ENCODE results near the gene PRDM12. TPM values are rescaled to one million over a fixed set of nuclear protein-coding genes. Genes with fewer than 3 reads are reported as not detected.

Gene PRDM12
- total RNA-seq, 4 donors from 2014 or later = 0.21 TPM; not detected in 3

DNA sequence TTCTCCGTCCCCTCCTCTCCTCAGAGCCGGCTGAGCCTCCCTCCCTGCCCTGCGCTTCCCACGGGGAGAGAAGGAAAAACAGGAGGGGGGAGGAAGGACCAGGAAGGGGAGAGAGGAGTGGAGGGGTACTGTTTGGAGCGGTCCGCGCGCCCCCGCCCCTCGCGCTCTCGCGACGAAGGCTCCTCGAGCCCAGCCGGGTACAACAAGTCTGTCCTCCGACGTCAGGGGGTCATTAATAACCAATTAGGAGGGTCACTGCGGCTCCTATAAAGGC is 480 bp upstream of the PRDM12 start:
- H3K4me3 ChIP-seq (ENCODE audit: low read depth, poor library complexity, severe bottlenecking) = no peak overlapping the region
- TF ChIP-seq, protein P1, sequence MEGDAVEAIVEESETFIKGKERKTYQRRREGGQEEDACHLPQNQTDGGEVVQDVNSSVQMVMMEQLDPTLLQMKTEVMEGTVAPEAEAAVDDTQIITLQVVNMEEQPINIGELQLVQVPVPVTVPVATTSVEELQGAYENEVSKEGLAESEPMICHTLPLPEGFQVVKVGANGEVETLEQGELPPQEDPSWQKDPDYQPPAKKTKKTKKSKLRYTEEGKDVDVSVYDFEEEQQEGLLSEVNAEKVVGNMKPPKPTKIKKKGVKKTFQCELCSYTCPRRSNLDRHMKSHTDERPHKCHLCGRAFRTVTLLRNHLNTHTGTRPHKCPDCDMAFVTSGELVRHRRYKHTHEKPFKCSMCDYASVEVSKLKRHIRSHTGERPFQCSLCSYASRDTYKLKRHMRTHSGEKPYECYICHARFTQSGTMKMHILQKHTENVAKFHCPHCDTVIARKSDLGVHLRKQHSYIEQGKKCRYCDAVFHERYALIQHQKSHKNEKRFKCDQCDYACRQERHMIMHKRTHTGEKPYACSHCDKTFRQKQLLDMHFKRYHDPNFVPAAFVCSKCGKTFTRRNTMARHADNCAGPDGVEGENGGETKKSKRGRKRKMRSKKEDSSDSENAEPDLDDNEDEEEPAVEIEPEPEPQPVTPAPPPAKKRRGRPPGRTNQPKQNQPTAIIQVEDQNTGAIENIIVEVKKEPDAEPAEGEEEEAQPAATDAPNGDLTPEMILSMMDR (IDR thresholded peaks at IDR 0.05) = no peak
- no peak for TF ChIP-seq POLR2A (IDR thresholded peaks at IDR 0.05)
- intact Hi-C loops (cut with DNase I; ENCODE audit: low total_unique reads) = no loop called here
- no peak for DNase-seq (ENCODE audit: low spot score in 2 of 2)
- 0% methylated on average over 19 of the region's 19 CpGs for WGBS, 2 donors

DNA sequence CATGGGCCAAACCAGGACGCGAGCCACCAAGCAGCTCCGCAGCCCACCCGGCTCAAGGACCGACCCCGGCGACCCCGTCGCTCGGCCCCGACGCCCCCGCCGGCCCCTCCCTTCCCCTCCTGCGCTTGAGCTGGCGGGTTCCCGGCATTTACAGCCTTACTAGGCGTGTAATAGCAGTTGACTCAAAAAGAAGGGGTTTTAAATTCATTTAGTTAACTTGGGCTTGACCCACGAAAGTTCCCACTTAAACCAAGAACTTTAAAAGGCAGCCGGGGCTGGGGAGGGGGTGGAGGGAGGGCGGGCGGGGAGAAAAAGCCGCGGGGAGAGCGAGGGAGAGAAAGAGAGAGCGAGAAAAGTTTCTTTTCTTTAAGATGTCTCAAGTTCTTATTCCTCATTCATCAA is 636 bp downstream of the PRDM12 start:
- H3K4me3 ChIP-seq (ENCODE audit: low read depth, poor library complexity, severe bottlenecking) = no peak overlapping the region
- WGBS, 2 donors = 4% methylated on average over 14 to 25 of the region's 26 CpGs
- no peak for DNase-seq (ENCODE audit: low spot score in 2 of 2)
- TF ChIP-seq POLR2A (IDR thresholded peaks at IDR 0.05) = no peak
- intact Hi-C loops (cut with DNase I; ENCODE audit: low total_unique reads) = no loop called here

DNA sequence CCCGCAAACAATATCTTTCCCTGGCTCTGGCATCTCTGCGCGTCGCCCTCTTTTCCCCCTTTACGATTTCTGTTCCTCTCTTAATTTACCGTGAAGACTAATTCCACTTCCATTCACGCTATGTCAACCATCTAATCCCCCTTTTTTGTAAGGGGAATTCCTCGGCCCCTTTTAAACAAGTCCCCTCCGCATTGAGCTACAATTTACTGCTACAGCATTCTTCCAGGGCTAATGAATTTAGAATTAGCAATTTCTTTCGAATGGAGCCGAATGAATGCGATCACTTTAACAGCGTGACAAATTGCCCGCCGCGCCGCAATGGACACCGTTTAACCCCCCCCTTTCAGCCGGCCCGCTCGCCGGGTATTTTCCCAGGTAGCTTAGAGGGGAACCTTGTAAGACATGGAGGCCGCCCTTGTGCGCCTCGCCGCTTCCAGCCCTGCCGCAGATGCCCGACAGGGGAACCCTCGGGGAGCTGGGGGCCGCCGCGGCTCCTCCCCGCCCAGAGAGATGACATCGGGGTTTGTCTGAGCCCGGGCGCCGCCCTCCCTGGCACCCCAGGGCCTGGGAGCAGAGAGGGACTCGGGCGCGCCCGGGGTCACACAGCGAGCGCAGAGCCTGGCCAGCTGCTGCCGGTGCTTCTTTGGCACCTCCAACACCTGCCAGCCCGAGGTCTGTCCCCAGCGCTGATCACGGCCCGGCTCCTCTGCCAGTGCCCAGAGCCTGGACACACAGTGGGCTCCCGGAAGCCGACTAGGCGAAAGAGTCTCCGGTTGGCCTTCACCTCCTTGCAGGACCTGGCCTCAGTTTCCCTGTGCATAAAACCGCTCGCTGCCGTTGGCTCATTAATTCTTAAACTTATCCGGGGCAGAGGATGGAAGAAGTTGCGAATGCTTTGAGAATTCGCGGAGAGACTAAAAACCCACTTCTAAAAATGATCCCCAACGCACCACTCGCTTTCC is 1.3 kb downstream of the PRDM12 start:
- no peak for DNase-seq (ENCODE audit: low spot score in 2 of 2)
- TF ChIP-seq POLR2A (IDR thresholded peaks at IDR 0.05) = no peak
- TF ChIP-seq, protein P1 (IDR thresholded peaks at IDR 0.05) = no peak
- 3 to 4% methylated on average over 48 to 59 of the region's 61 CpGs for WGBS, 2 donors
- H3K4me3 ChIP-seq (ENCODE audit: low read depth, poor library complexity, severe bottlenecking) = no peak overlapping the region
- intact Hi-C loops (cut with DNase I; ENCODE audit: low total_unique reads) = no loop called here

DNA sequence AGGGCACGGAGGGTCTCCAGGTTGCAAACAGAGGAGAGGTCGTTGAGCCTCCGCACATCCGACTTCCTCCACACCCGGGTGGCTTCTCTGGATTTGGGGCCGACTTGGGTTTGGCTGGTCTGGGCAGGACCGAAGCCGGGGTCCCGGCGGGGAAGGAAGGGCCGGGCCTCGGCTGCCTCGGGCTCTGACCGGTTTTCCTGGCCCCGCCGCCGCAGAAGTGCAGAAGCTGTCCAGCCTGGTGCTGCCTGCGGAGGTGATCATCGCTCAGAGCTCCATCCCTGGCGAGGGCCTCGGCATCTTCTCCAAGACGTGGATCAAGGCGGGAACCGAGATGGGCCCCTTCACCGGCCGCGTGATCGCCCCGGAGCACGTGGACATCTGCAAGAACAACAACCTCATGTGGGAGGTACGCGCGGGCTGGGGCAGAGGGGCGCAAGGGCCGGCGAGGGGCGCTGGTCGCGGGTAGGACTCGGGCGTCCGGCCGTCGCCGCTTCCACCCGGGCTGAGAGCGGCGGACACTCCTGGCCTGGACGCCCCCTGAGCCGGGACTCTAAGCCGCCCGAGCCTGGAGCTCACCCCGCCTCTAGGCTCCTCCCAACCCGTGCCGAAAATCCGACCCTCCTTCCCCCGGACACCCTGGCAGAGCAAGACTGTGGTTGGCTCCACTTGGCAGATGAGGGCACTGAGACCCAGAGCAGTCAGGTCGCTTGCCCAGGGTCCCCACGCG is 2.2 kb downstream of the PRDM12 start:
- intact Hi-C loops (cut with DNase I; ENCODE audit: low total_unique reads) = no loop called here
- no peak for DNase-seq (ENCODE audit: low spot score in 2 of 2)
- H3K4me3 ChIP-seq (ENCODE audit: low read depth, poor library complexity, severe bottlenecking) = no peak overlapping the region
- TF ChIP-seq, protein P1 (IDR thresholded peaks at IDR 0.05) = no peak
- no peak for TF ChIP-seq POLR2A (IDR thresholded peaks at IDR 0.05)
- WGBS, 2 donors = 10 to 17% methylated on average over 20 to 27 of the region's 60 CpGs

DNA sequence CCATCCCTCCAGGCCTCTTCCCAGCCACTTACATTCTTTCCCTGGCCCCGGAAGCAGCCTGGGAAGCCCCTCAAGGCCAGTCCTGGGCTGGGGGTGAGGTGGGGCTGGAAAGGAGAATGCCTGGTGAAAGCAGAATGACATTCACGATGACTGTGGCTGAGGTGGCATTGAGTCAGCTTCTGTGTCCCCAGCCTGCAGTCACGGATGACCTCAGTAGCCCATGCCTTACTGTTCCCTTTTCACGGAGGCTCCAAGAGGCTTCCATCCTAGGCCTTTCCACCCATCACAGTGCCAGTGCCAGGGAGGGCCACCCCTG is 2.7 kb downstream of the PRDM12 start:
- intact Hi-C loops (cut with DNase I; ENCODE audit: low total_unique reads) = no loop called here
- TF ChIP-seq, protein P1 (IDR thresholded peaks at IDR 0.05) = no peak
- TF ChIP-seq POLR2A (IDR thresholded peaks at IDR 0.05) = no peak

DNA sequence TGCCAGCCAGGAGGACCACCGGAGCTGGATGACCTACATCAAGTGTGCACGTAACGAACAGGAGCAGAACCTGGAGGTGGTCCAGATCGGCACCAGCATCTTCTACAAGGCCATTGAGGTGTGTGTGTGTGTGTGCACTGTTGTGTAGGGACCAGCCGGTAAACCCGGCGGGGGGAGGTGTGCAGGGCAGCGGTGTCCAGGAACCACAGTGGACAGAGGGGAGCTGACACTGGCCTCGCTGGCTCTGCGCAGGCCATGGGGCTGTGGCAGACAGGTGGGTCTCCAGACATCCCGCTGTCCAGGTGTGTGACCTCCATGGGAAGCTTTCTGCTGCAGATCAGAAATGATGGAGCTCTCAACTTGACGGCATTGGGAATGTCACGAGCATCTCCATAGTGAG is 3.8 kb downstream of the PRDM12 start:
- 90 to 91% methylated on average over 13 of the region's 13 CpGs for WGBS, 2 donors
- no peak overlapping the region for H3K4me3 ChIP-seq (ENCODE audit: low read depth, poor library complexity, severe bottlenecking)
- intact Hi-C loops (cut with DNase I; ENCODE audit: low total_unique reads) = no loop called here
- TF ChIP-seq, protein P1 (IDR thresholded peaks at IDR 0.05) = no peak
- no peak for DNase-seq (ENCODE audit: low spot score in 2 of 2)

More for the DNA sequence above, 2.7 kb downstream of the PRDM12 start:
- DNase-seq (ENCODE audit: low spot score in 2 of 2) = no peak
- no peak overlapping the region for H3K4me3 ChIP-seq (ENCODE audit: low read depth, poor library complexity, severe bottlenecking)
- WGBS, 2 donors = 75 to 78% methylated on average over 4 of the region's 4 CpGs
